ENCODE results near the gene GPS1. TPM values are rescaled to one million over a fixed set of nuclear protein-coding genes. Genes with fewer than 3 reads are reported as not detected.

The GPS1 gene
- total RNA-seq, 1 donor from 2014 or later, result 64.7 TPM

DNA sequence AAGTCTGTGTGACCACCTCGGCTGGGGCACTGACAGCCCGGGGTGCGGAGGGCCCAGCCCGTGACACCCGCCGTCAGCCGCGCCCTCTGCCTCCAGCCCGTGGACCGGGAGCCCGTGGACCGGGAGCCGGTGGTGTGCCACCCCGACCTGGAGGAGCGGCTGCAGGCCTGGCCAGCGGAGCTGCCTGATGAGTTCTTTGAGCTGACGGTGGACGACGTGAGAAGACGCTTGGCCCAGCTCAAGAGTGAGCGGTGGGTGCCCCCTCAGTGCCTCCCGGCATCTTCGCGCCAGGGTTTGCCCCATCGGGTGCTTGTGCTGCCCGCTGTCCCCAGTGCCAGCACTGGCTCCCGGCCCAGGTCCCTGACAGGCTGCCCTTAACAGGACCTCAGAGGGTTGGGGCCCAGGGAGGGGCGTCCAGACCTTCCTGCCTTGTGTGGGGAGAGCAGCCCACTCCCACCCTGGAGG is 42.7 kb upstream of the GPS1 start:
- peaks cover 0 to 3% (median 0%) of the 10 kb centered on the region in 3 donors for H3K36me3 ChIP-seq (ENCODE audit: control insufficient read depth in 3 of 3, insufficient read depth in 3 of 3, low read length in 3 of 3)
- no peak overlapping the region for H3K4me3 ChIP-seq (ENCODE audit: low read length in 3 of 3)
- peaks cover 12 to 16% (median 14%) of the 10 kb centered on the region in 3 donors for H3K4me1 ChIP-seq (ENCODE audit: control insufficient read depth in 3 of 3, insufficient read depth in 3 of 3, low read length in 3 of 3)
- no peaks in the 10 kb centered on the region for H3K9me3 ChIP-seq (ENCODE audit: control insufficient read depth in 3 of 3, low read length in 3 of 3)
- no peaks in the 10 kb centered on the region for H3K27me3 ChIP-seq (ENCODE audit: control insufficient read depth in 3 of 3, insufficient read depth in 3 of 3, low read length in 3 of 3)
- no peak overlapping the region for H3K27ac ChIP-seq (ENCODE audit: low read depth, low read length)
- no peak overlapping the region for H3K9ac ChIP-seq (ENCODE audit: low read depth in 1 of 3, low read length in 3 of 3)

- Histone ChIP-seq H3K9me3 (ENCODE audit: control insufficient read depth in 3 of 3, low read length in 3 of 3) (no peaks in the 10 kb centered on the region), H3K4me3 (ENCODE audit: low read length in 3 of 3) (no peak overlapping the region), H3K9ac (ENCODE audit: low read depth in 1 of 3, low read length in 3 of 3) (no peak overlapping the region), H3K4me1 (ENCODE audit: control insufficient read depth in 3 of 3, insufficient read depth in 3 of 3, low read length in 3 of 3) (peaks cover 10 to 12% (median 11%) of the 10 kb centered on the region in 3 donors), H3K36me3 (ENCODE audit: control insufficient read depth in 3 of 3, insufficient read depth in 3 of 3, low read length in 3 of 3) (peaks cover 0 to 3% (median 0%) of the 10 kb centered on the region in 3 donors), H3K27ac (ENCODE audit: low read depth, low read length) (no peak overlapping the region), H3K27me3 (ENCODE audit: control insufficient read depth in 3 of 3, insufficient read depth in 3 of 3, low read length in 3 of 3) (no peaks in the 10 kb centered on the region)
Measured at GRCh38 chr17:82009413-82009812, 42.3 kb upstream of the GPS1 start.

DNA sequence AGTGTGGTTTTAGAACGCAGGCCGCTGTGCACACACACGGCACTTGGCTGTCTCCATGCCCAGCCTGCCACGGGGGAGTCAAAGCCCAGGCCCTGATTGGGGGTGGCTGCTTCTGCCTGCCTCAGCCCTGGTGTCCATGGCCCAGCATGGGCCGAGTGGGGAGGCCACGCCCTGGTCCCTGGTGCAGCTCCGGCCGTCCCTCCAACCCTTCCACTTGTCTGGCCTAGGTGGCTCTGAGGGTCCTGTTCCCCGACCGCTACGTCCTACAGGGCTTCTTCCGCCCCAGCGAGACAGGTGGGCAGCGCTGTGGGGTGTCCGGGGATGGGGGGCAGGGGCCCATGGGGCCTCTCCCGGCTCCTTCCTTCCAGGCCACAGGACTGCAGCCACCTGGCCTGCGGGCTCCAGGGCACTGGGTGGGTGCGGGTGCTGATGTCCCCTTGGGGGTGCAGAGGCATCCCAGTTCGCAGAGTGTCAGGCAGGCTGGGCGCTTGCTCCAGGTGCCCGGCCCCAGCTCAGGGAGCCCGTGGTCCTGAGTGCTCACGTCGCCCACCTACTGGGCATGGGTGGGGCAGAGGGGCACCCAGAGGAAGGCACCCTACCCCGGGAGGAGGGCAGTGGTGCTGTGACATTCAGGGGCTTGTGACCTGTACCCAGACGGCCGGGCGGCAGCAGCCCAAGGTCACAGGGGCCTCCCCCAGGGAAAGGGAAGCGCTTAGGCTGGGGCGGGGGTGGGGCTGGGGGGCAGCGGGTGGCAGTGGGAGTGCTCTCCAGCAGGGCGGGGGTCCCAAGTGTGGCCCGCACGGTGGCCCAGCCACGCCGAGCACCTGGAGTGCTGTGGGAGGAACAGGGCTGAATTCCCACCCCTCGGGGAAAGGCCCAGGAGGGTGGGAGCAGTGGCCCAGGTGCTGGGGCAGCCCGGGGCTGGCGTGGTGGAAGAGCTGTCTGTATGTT is 40.8 kb upstream of the GPS1 start:
- Histone ChIP-seq H3K9ac (ENCODE audit: low read depth in 1 of 3, low read length in 3 of 3) (no peak overlapping the region), H3K4me3 (ENCODE audit: low read length in 3 of 3) (no peak overlapping the region), H3K4me1 (ENCODE audit: control insufficient read depth in 3 of 3, insufficient read depth in 3 of 3, low read length in 3 of 3) (peaks cover 5 to 8% (median 7%) of the 10 kb centered on the region in 3 donors), H3K27me3 (ENCODE audit: control insufficient read depth in 3 of 3, insufficient read depth in 3 of 3, low read length in 3 of 3) (no peaks in the 10 kb centered on the region), H3K36me3 (ENCODE audit: control insufficient read depth in 3 of 3, insufficient read depth in 3 of 3, low read length in 3 of 3) (peaks cover 0 to 3% (median 0%) of the 10 kb centered on the region in 3 donors), H3K9me3 (ENCODE audit: control insufficient read depth in 3 of 3, low read length in 3 of 3) (no peaks in the 10 kb centered on the region), H3K27ac (ENCODE audit: low read depth, low read length) (no peak overlapping the region)

DNA sequence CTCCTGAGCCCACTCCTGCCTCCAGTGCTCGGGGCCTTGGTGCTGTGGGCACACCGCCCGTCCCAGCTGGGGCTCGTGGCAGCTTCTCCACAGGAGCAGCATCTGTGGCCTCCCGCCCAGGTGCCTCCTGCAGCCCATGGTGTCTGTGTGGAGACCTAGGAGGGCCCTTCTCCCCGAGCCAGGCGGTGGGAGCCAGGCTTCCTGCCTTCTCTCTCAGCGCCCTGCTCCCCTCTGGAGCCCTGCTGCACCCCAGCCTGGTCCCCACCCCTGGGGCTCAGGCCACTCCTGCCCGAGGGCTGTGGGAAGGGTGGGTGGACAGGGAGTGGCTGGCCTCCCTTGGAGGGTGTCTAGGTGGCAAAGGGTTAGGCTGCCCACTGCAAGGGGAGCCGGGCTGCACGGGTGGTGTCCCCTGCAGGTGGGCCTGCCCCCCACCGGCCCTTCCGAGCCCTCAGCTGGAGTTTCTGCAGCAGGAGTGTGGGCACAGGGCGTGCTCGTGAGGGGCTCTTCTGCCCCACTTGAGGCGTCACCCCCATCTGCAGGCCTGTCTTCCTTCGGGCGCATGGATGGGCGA is 40.0 kb upstream of the GPS1 start:
- Histone ChIP-seq H3K9ac (ENCODE audit: low read depth in 1 of 3, low read length in 3 of 3) (no peak overlapping the region), H3K27ac (ENCODE audit: low read depth, low read length) (no peak overlapping the region), H3K4me1 (ENCODE audit: control insufficient read depth in 3 of 3, insufficient read depth in 3 of 3, low read length in 3 of 3) (no peaks in the 10 kb centered on the region), H3K27me3 (ENCODE audit: control insufficient read depth in 3 of 3, insufficient read depth in 3 of 3, low read length in 3 of 3) (no peaks in the 10 kb centered on the region), H3K36me3 (ENCODE audit: control insufficient read depth in 3 of 3, insufficient read depth in 3 of 3, low read length in 3 of 3) (peaks cover 0 to 3% (median 0%) of the 10 kb centered on the region in 3 donors), H3K4me3 (ENCODE audit: low read length in 3 of 3) (no peak overlapping the region), H3K9me3 (ENCODE audit: control insufficient read depth in 3 of 3, low read length in 3 of 3) (no peaks in the 10 kb centered on the region)

GRCh38 chr17:82012261-82012639 is 39.4 kb upstream of the GPS1 start:
- Histone ChIP-seq H3K4me1 (ENCODE audit: control insufficient read depth in 3 of 3, insufficient read depth in 3 of 3, low read length in 3 of 3) (peaks cover 0 to 1% (median under 1%) of the 10 kb centered on the region in 3 donors), H3K9me3 (ENCODE audit: control insufficient read depth in 3 of 3, low read length in 3 of 3) (no peaks in the 10 kb centered on the region), H3K27ac (ENCODE audit: low read depth, low read length) (no peak overlapping the region), H3K4me3 (ENCODE audit: low read length in 3 of 3) (no peak overlapping the region), H3K9ac (ENCODE audit: low read depth in 1 of 3, low read length in 3 of 3) (no peak overlapping the region), H3K27me3 (ENCODE audit: control insufficient read depth in 3 of 3, insufficient read depth in 3 of 3, low read length in 3 of 3) (no peaks in the 10 kb centered on the region), H3K36me3 (ENCODE audit: control insufficient read depth in 3 of 3, insufficient read depth in 3 of 3, low read length in 3 of 3) (peaks cover 0 to 3% (median 0%) of the 10 kb centered on the region in 3 donors)

DNA sequence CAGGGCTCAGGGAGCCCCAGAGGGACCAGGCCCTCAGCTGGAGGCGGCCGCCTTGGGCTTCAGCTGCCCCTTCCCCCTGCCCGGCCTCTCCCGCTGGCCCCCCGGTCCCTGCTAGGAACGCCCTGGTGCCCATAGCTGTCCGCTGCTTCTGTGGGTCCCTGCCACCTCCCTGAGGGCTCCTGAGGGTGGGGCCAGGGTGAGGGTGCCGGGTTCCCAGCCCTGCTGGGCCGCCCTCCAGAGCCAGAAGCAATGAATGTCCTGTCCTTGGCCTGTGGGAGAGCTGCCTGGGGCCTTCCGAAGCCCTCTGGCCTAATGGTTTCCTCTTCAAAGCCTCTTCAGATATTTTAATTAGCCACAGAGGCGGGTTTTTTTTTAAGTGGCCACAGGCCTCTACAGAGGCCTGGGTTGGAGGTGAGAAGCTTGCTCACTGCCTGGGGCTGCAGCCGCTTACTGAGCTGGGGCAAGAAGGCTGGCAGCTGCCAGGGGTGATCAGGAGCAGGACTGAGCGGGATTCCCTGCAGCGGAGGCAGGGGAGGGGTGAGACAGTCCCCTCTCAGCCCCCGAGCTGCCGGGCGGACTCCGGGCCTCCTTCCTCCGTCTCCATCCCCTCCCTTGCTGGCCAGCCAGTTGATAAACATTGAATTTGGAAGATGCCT is 38.9 kb upstream of the GPS1 start:
- Histone ChIP-seq H3K4me3 (ENCODE audit: low read length in 3 of 3) (no peak overlapping the region), H3K36me3 (ENCODE audit: control insufficient read depth in 3 of 3, insufficient read depth in 3 of 3, low read length in 3 of 3) (peaks cover 0 to 3% (median 0%) of the 10 kb centered on the region in 3 donors), H3K9ac (ENCODE audit: low read depth in 1 of 3, low read length in 3 of 3) (no peak overlapping the region), H3K9me3 (ENCODE audit: control insufficient read depth in 3 of 3, low read length in 3 of 3) (no peaks in the 10 kb centered on the region), H3K27ac (ENCODE audit: low read depth, low read length) (no peak overlapping the region), H3K27me3 (ENCODE audit: control insufficient read depth in 3 of 3, insufficient read depth in 3 of 3, low read length in 3 of 3) (no peaks in the 10 kb centered on the region), H3K4me1 (ENCODE audit: control insufficient read depth in 3 of 3, insufficient read depth in 3 of 3, low read length in 3 of 3) (peaks cover 3 to 6% (median 6%) of the 10 kb centered on the region in 3 donors)

DNA sequence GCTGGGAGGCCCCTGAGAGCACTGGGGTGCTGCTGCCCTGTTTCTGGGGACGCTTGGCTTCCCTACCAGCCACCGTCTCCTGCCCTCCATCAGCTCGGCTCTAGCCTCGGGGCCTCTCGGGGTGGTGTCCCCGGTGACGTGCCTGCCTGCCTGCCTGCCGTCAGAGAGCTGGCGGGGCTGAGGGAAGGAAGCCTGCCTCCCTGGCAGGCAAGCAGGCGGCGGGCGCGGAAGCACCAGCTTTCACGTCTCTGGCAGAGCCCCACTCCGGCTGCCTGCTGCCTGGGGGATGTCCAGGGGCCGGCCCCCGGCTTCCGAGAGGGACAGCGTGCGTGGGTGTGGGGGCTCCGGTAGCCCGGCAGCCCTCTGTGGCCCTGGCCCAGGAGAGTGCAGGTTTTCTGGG is 38.4 kb upstream of the GPS1 start:
- H3K36me3 ChIP-seq (ENCODE audit: control insufficient read depth in 3 of 3, insufficient read depth in 3 of 3, low read length in 3 of 3), result peaks cover 0 to 3% (median 0%) of the 10 kb centered on the region in 3 donors
- no peak overlapping the region for H3K9ac ChIP-seq (ENCODE audit: low read depth in 1 of 3, low read length in 3 of 3)
- no peak overlapping the region for H3K27ac ChIP-seq (ENCODE audit: low read depth, low read length)

DNA sequence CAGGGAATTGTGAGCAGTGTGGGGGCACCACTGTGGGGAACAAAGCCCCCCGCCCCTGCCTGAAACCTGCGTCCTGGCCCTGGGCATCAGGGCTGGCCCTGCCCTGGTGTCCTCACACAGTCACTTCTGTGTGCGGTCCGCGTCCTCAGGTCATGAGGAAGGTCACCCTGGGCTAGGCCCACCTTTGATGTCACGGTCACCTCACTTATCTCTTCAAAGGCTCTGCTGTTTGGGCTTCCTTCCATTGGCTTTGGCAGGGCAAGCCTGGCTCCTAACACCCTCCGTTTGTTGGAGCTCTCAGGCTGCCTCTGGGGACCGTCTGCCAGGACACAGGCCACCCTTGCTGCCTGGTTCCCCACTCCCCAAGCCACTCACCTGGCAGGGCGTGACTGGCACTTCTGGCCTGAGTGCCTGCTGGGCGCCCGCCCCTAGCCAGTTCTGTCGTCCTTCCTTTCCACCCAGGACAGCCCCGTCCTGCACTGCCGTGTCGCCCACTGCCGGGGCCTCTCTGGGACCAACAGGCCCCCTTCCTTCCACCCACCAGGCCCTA is 37.9 kb upstream of the GPS1 start:
- Histone ChIP-seq H3K4me3 (ENCODE audit: low read length in 3 of 3) (no peak overlapping the region), H3K27ac (ENCODE audit: low read depth, low read length) (no peak overlapping the region), H3K36me3 (ENCODE audit: control insufficient read depth in 3 of 3, insufficient read depth in 3 of 3, low read length in 3 of 3) (peaks cover 0 to 3% (median 0%) of the 10 kb centered on the region in 3 donors), H3K4me1 (ENCODE audit: control insufficient read depth in 3 of 3, insufficient read depth in 3 of 3, low read length in 3 of 3) (peaks cover 13 to 17% (median 17%) of the 10 kb centered on the region in 3 donors), H3K27me3 (ENCODE audit: control insufficient read depth in 3 of 3, insufficient read depth in 3 of 3, low read length in 3 of 3) (no peaks in the 10 kb centered on the region), H3K9me3 (ENCODE audit: control insufficient read depth in 3 of 3, low read length in 3 of 3) (no peaks in the 10 kb centered on the region), H3K9ac (ENCODE audit: low read depth in 1 of 3, low read length in 3 of 3) (peak overlapping the region in 1 of 3 donors; percentile 3)

More for the DNA sequence above, 38.4 kb upstream of the GPS1 start:
- peaks cover 8 to 12% (median 12%) of the 10 kb centered on the region in 3 donors for H3K4me1 ChIP-seq (ENCODE audit: control insufficient read depth in 3 of 3, insufficient read depth in 3 of 3, low read length in 3 of 3)
- no peaks in the 10 kb centered on the region for H3K27me3 ChIP-seq (ENCODE audit: control insufficient read depth in 3 of 3, insufficient read depth in 3 of 3, low read length in 3 of 3)
- no peak overlapping the region for H3K4me3 ChIP-seq (ENCODE audit: low read length in 3 of 3)
- H3K9me3 ChIP-seq (ENCODE audit: control insufficient read depth in 3 of 3, low read length in 3 of 3), result no peaks in the 10 kb centered on the region

- Histone ChIP-seq H3K4me3 (ENCODE audit: low read length in 3 of 3) (no peak overlapping the region), H3K9ac (ENCODE audit: low read depth in 1 of 3, low read length in 3 of 3) (no peak overlapping the region), H3K27me3 (ENCODE audit: control insufficient read depth in 3 of 3, insufficient read depth in 3 of 3, low read length in 3 of 3) (no peaks in the 10 kb centered on the region), H3K36me3 (ENCODE audit: control insufficient read depth in 3 of 3, insufficient read depth in 3 of 3, low read length in 3 of 3) (peaks cover 0 to 3% (median 0%) of the 10 kb centered on the region in 3 donors), H3K27ac (ENCODE audit: low read depth, low read length) (no peak overlapping the region), H3K4me1 (ENCODE audit: control insufficient read depth in 3 of 3, insufficient read depth in 3 of 3, low read length in 3 of 3) (peaks cover 19 to 23% (median 23%) of the 10 kb centered on the region in 3 donors), H3K9me3 (ENCODE audit: control insufficient read depth in 3 of 3, low read length in 3 of 3) (no peaks in the 10 kb centered on the region)
Measured at GRCh38 chr17:82014432-82014831, 37.3 kb upstream of the GPS1 start.
